Measurements from ENCODE around the gene PDLIM1. TPM values are rescaled to one million over a fixed set of nuclear protein-coding genes. Genes with fewer than 3 reads are reported as not detected.
A peak's percentile ranks its signal among the peaks of the same experiment; 100 is the strongest.

PDLIM1 gene
- total RNA-seq, 1 experiment from 2014 or later: 183 TPM

GRCh38 chr10:95333997-95334804, 43.4 kb upstream of the PDLIM1 start:
- H3K4me1 ChIP-seq (ENCODE audit: control insufficient read depth, insufficient read depth, low read length): peaks cover 3% of the 10 kb centered on the region; the same call in 1 of the 2 replicates
- no peaks in the 10 kb centered on the region for H3K36me3 ChIP-seq (ENCODE audit: control insufficient read depth, insufficient read depth, low read length)
- H3K4me3 ChIP-seq (ENCODE audit: low read depth in 2 of 2, low read length in 2 of 2): no peak overlapping the region
- ChIA-PET POLR2A (no interaction called here), CTCF (no interaction called here)
- no TSS peak for BruUV-seq (replicated peaks)
- ATAC-seq (peak; percentile 69), DNase-seq (ENCODE audit: low read depth, low spot score) (no peak)
- H3K27ac ChIP-seq (ENCODE audit: low read length): no peak overlapping the region
- H3K27me3 ChIP-seq (ENCODE audit: control insufficient read depth, insufficient read depth, low read length): no peaks in the 10 kb centered on the region
- intact Hi-C loops (cut with micrococcal nuclease; ENCODE audit: unreplicated experiment): no loop called here
- in situ Hi-C loops (cut with HindIII; ENCODE audit: low pct_unique_long_range_greater_than_20kb, low sequenced_read_pairs): no loop called here
- H3K9me3 ChIP-seq (ENCODE audit: control insufficient read depth, insufficient read depth, low read depth, low read length): no peaks in the 10 kb centered on the region
- no peak for TF ChIP-seq POLR2AphosphoS5 (IDR thresholded peaks at IDR 0.05; ENCODE audit: low read depth, low read length)
- TF ChIP-seq REST (IDR thresholded peaks at IDR 0.05; ENCODE audit: insufficient read depth in 1 of 2, low read depth in 2 of 2, low read length in 1 of 2): no peak
- TF ChIP-seq CTCF (IDR thresholded peaks at IDR 0.05): no peak
- TF ChIP-seq SIN3A (IDR thresholded peaks at IDR 0.05; ENCODE audit: borderline replicate concordance, insufficient read depth, low read depth, low read length): no peak
- no peak for TF ChIP-seq TCF7L2 (IDR thresholded peaks at IDR 0.05; ENCODE audit: low read depth, low read length)

DNA sequence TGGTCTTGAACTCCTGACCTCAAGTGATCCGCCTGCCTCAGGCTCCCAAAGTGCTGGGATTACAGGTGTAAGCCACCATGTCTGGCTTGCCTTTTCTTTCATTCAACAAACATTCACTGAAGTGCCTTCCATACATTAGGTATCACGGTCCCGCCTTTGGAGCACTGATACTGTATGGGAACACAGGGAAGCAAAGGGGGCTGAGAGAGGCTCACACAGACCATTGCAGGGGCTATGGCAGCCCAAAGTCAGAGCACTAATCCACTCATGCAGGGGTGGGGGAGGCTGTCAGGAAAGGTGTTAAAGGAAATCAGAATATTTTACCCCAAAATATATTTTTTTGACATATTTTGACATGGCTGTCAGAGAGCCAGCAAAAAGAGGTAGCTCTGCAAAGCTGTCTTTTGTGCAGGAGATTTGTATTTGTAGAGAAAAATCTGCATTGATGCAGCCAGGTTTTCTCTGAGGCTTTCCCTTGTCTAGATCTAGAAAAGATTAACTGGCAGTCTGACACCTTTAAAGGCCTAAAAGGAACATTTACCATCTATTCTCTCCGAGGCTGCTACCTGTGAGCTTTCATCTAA, 42.0 kb upstream of the PDLIM1 start:
- Histone ChIP-seq H3K27ac (ENCODE audit: low read length) (no peak overlapping the region), H3K4me3 (ENCODE audit: low read depth in 2 of 2, low read length in 2 of 2) (no peak overlapping the region), H3K36me3 (ENCODE audit: control insufficient read depth, insufficient read depth, low read length) (no peaks in the 10 kb centered on the region), H3K9me3 (ENCODE audit: control insufficient read depth, insufficient read depth, low read depth, low read length) (no peaks in the 10 kb centered on the region), H3K27me3 (ENCODE audit: control insufficient read depth, insufficient read depth, low read length) (no peaks in the 10 kb centered on the region), H3K4me1 (ENCODE audit: control insufficient read depth, insufficient read depth, low read length) (peaks cover 3% of the 10 kb centered on the region; the same call in 1 of the 2 replicates)
- no peak for TF ChIP-seq TCF7L2 (IDR thresholded peaks at IDR 0.05; ENCODE audit: low read depth, low read length)
- no peak for TF ChIP-seq CTCF (IDR thresholded peaks at IDR 0.05)
- TF ChIP-seq REST (IDR thresholded peaks at IDR 0.05; ENCODE audit: insufficient read depth in 1 of 2, low read depth in 2 of 2, low read length in 1 of 2): no peak
- TF ChIP-seq POLR2AphosphoS5 (IDR thresholded peaks at IDR 0.05; ENCODE audit: low read depth, low read length): no peak
- ATAC-seq (no peak), DNase-seq (ENCODE audit: low read depth, low spot score) (no peak)
- CTCF ChIA-PET: no interaction called here
- in situ Hi-C loops (cut with HindIII; ENCODE audit: low pct_unique_long_range_greater_than_20kb, low sequenced_read_pairs) (no loop called here), intact Hi-C loops (cut with micrococcal nuclease; ENCODE audit: unreplicated experiment) (no loop called here)
- POLR2A ChIA-PET: interaction anchor here (0.6 kb wide), 1 partner anchor 19 kb away, joined by 3 read pairs; no protein-coding TSS in a partner anchor
- BruUV-seq (replicated peaks): no TSS peak

Measured in Panc1 (cell line).